GM23248 (cell line): ENCODE data around the gene SEMA6A. TPM values are rescaled to one million over a fixed set of nuclear protein-coding genes. Genes with fewer than 3 reads are reported as not detected.
A peak's percentile ranks its signal among the peaks of the same experiment; 100 is the strongest.

Experiments used
- DNase-seq: peaks from one replicate; pipeline ENCODE4 v3.0.0-alpha.2; 2015
- H2AFZ ChIP-seq: fragments of 200-600 bp; sonication (generic); 2 replicates; pipeline ENCODE4 v1.6.1; 2016; ENCODE audit warnings: antibody characterized with exemption
- H3F3A ChIP-seq: fragments of 200-600 bp; sonication (generic); 2 replicates; pipeline ENCODE4 v1.6.1; 2016; ENCODE audit warnings: mild to moderate bottlenecking, antibody characterized with exemption, mixed run types; ENCODE audit not compliant: insufficient read depth
- H3K27ac ChIP-seq: fragments of 200-600 bp; sonication (generic); 2 replicates; pipeline ENCODE4 v1.5.1; 2016; ENCODE audit warnings: mild to moderate bottlenecking
- H3K27me3 ChIP-seq: fragments of 200-600 bp; sonication (generic); replicated peaks from 2 replicates; pipeline ENCODE4 v1.6.1; 2016; ENCODE audit warnings: mild to moderate bottlenecking; ENCODE audit not compliant: insufficient read depth
- H3K36me3 ChIP-seq: fragments of 200-600 bp; sonication (generic); 2 replicates; pipeline ENCODE4 v1.6.1; 2016; ENCODE audit warnings: low read depth, mild to moderate bottlenecking
- H3K4me1 ChIP-seq: fragments of 200-600 bp; sonication (generic); 2 replicates; pipeline ENCODE4 v1.6.1; 2016; ENCODE audit warnings: mild to moderate bottlenecking; ENCODE audit not compliant: insufficient read depth
- H3K4me2 ChIP-seq: fragments of 200-600 bp; sonication (generic); one replicate; pipeline ENCODE4 v1.6.1; 2016; ENCODE audit warnings: mild to moderate bottlenecking; ENCODE audit not compliant: unreplicated experiment
- H3K4me3 ChIP-seq: fragments of 200-600 bp; sonication (generic); 2 replicates; pipeline ENCODE4 v1.5.1; 2016; ENCODE audit warnings: mild to moderate bottlenecking
- H3K79me2 ChIP-seq: fragments of 200-600 bp; sonication (generic); 2 replicates; pipeline ENCODE4 v1.6.1; 2016; ENCODE audit warnings: mild to moderate bottlenecking; ENCODE audit not compliant: insufficient read depth
- H3K9ac ChIP-seq: fragments of 200-600 bp; sonication (generic); 2 replicates; pipeline ENCODE4 v1.6.1; 2016; ENCODE audit warnings: mild to moderate bottlenecking
- H3K9me2 ChIP-seq: fragments of 200-600 bp; sonication (generic); 2 replicates; pipeline ENCODE4 v1.6.1; 2016; ENCODE audit warnings: mixed run types, mild to moderate bottlenecking, moderate library complexity; ENCODE audit not compliant: insufficient read depth
- H3K9me3 ChIP-seq: fragments of 200-600 bp; sonication (generic); one replicate; pipeline ENCODE4 v1.6.1; 2017; ENCODE audit warnings: low read depth
- H4K20me1 ChIP-seq: fragments of 200-600 bp; sonication (generic); 2 replicates; pipeline ENCODE4 v1.6.0; 2016; ENCODE audit not compliant: insufficient read depth
- EZH2 ChIP-seq: fragments of 200-600 bp; sonication (generic); IDR thresholded peaks from 2 replicates; pipeline ENCODE4 v1.6.1; 2018; ENCODE audit warnings: antibody characterized with exemption, mild to moderate bottlenecking; ENCODE audit not compliant: insufficient read depth, poor library complexity, severe bottlenecking
- EZH2phosphoT487 ChIP-seq: fragments of 200-600 bp; sonication (generic); IDR thresholded peaks from 2 replicates; pipeline ENCODE4 v1.6.1; 2018; ENCODE audit warnings: antibody characterized with exemption, moderate library complexity, mild to moderate bottlenecking, low read depth; ENCODE audit not compliant: insufficient read depth
- WGBS, 2 experiments: methylation state at CpG; one replicate each; pipeline ENCODE4 v1.1.6; 2015 to 2017; ENCODE audit warnings: low lambda C conversion rate in 2 of 2, low coverage in 1 of 2; ENCODE audit errors: missing lambda C conversion rate in 2 of 2; 5-methylcytosine and 5-hydroxymethylcytosine counted together
- in situ Hi-C: fragments of 300-500 bp; cut with MboI; formaldehyde crosslinking; loops from 2 replicates; pipeline ENCODE4 v1.15.0; 2020
- polyA plus RNA-seq: library from polyadenylated mRNA; unstranded; fragments of >200 nt; fragmentation: Nextera tagmentation; extraction: Ambion mirVana; gene quantifications from 2 replicates; pipeline ENCODE4 v1.2.1, GENCODE V29; 2016
- total RNA-seq: library from RNA; depleted of rRNA; stranded (reverse); fragments of >200 nt; shearing (Covaris generic); gene quantifications from 2 replicates; pipeline ENCODE4 v1.2.3, GENCODE V29; 2014

The SEMA6A gene
- total and polyA plus RNA-seq, 2 experiments from 2014 or later: under 0.01 to 0.79 TPM

GRCh38 chr5:116456036-116456435 is 118.6 kb downstream of the SEMA6A start:
- H3K27me3 ChIP-seq: peaks cover 8% of the 10 kb centered on the region
- no peak overlapping the region for H2AFZ ChIP-seq
- H3F3A ChIP-seq: peaks cover 19% of the 10 kb centered on the region
- WGBS, 2 experiments: 13 to 32% methylated on average over 1 of the region's 1 CpG
- no peak for DNase-seq
- no peaks in the 10 kb centered on the region for H3K9me3 ChIP-seq
- no peaks in the 10 kb centered on the region for H3K36me3 ChIP-seq
- no peaks in the 10 kb centered on the region for H3K79me2 ChIP-seq
- no peaks in the 10 kb centered on the region for H3K9me2 ChIP-seq
- H4K20me1 ChIP-seq: no peaks in the 10 kb centered on the region
- TF ChIP-seq EZH2 (no peak), EZH2phosphoT487 (no peak)
- no peak overlapping the region for H3K27ac ChIP-seq
- in situ Hi-C loops: no loop called here
- no peak overlapping the region for H3K9ac ChIP-seq
- peaks cover 18% of the 10 kb centered on the region for H3K4me1 ChIP-seq
- no peak overlapping the region for H3K4me3 ChIP-seq
- H3K4me2 ChIP-seq: no peak overlapping the region

- Histone ChIP-seq H3K27me3 (peaks cover 8% of the 10 kb centered on the region), H3K9ac (no peak overlapping the region), H2AFZ (no peak overlapping the region), H3K9me2 (no peaks in the 10 kb centered on the region), H3K36me3 (no peaks in the 10 kb centered on the region), H4K20me1 (no peaks in the 10 kb centered on the region), H3K27ac (0 out of 2 replicates have a peak overlapping the region, but pooled peaks have one; percentile 8), H3F3A (peaks cover 19% of the 10 kb centered on the region), H3K9me3 (no peaks in the 10 kb centered on the region), H3K4me3 (peak overlapping the region; percentile 60), H3K4me2 (peak overlapping the region; percentile 63), H3K4me1 (peaks cover 18% of the 10 kb centered on the region), H3K79me2 (no peaks in the 10 kb centered on the region)
- no peak for TF ChIP-seq EZH2phosphoT487
- no peak for TF ChIP-seq EZH2
- in situ Hi-C loops: no loop called here
- peak; percentile 65 for DNase-seq
- WGBS, 2 experiments: 51 to 55% methylated on average over 5 of the region's 5 CpGs
Observed at GRCh38 chr5:116455061-116455460, 119.6 kb downstream of the SEMA6A start.

- H2AFZ ChIP-seq: peak overlapping the region; percentile 44; the same call in 1 of the 2 replicates
- H3K4me2 ChIP-seq: peak overlapping the region; percentile 63
- WGBS, 2 experiments: 4 to 7% methylated on average over 9 of the region's 9 CpGs
- peaks cover 18% of the 10 kb centered on the region for H3K4me1 ChIP-seq
- H3K9me3 ChIP-seq: no peaks in the 10 kb centered on the region
- 0 out of 2 replicates have a peak overlapping the region, but pooled peaks have one; percentile 8 for H3K27ac ChIP-seq
- DNase-seq: peak; percentile 90
- H3F3A ChIP-seq: peaks cover 19% of the 10 kb centered on the region
- no peaks in the 10 kb centered on the region for H3K79me2 ChIP-seq
- no peaks in the 10 kb centered on the region for H4K20me1 ChIP-seq
- peak overlapping the region; percentile 60 for H3K4me3 ChIP-seq
- H3K9ac ChIP-seq: no peak overlapping the region
- H3K27me3 ChIP-seq: peaks cover 8% of the 10 kb centered on the region
- TF ChIP-seq EZH2phosphoT487 (peak; percentile 85; the same call in 1 of the 2 replicates), EZH2 (no peak)
- no peaks in the 10 kb centered on the region for H3K9me2 ChIP-seq
- no peaks in the 10 kb centered on the region for H3K36me3 ChIP-seq
- in situ Hi-C loops: no loop called here
Observed at GRCh38 chr5:116454417-116454927, 120.2 kb downstream of the SEMA6A start.

GRCh38 chr5:116453988-116454411 is 120.6 kb downstream of the SEMA6A start:
- Histone ChIP-seq H3K4me1 (peaks cover 18% of the 10 kb centered on the region), H3K9me2 (no peaks in the 10 kb centered on the region), H4K20me1 (no peaks in the 10 kb centered on the region), H3K4me2 (peak overlapping the region; percentile 63), H3K79me2 (no peaks in the 10 kb centered on the region), H3K27ac (no peak overlapping the region), H3K9ac (no peak overlapping the region), H3F3A (peaks cover 19% of the 10 kb centered on the region), H2AFZ (peak overlapping the region; percentile 44; the same call in 1 of the 2 replicates), H3K27me3 (peaks cover 8% of the 10 kb centered on the region), H3K36me3 (no peaks in the 10 kb centered on the region), H3K4me3 (peak overlapping the region; percentile 60), H3K9me3 (no peaks in the 10 kb centered on the region)
- in situ Hi-C loops: no loop called here
- DNase-seq: no peak
- WGBS, 2 experiments: 22 to 26% methylated on average over 5 of the region's 5 CpGs
- TF ChIP-seq EZH2 (no peak), EZH2phosphoT487 (no peak)
